ENCODE results near the gene PLXNC1. TPM values are rescaled to one million over a fixed set of nuclear protein-coding genes. Genes with fewer than 3 reads are reported as not detected.
"Not testable (repeated sequence)": the region's sequence is repeated elsewhere in the genome, so short reads cannot be mapped to it uniquely, and the experiment has no call there.

PLXNC1 gene
- total and polyA plus RNA-seq, 5 experiments from 2014 or later: 2.9 to 9.4 (median 4.1) TPM

DNA sequence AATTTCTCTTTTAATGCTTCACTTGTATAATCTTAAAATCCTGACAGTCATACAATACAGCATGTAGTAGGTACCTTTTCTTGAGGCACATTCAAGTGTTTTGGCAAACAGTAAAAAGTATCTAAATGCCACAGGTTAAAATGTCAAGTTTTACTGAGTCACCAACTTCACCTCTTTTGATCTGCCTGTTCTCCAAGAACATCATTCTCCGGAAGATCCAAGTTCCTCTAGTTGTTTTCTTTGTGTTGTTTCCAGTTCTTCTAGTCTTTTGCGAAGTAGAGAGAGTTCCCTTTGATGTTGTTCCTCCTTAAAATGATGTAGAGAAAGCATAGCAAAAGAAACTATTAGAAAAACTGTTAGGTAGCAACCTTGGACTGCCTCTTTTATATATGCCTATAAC is 160.2 kb downstream of the PLXNC1 start:
- Mint-ChIP-seq H3K4me3 (no peak overlapping the region), H3K9me3 (peaks cover 0 to 1% (median 0%) of the 10 kb centered on the region in 9 donors), H3K4me1 (no peaks in the 10 kb centered on the region), H3K27me3 (no peaks in the 10 kb centered on the region), H3K27ac (no peak overlapping the region), H3K36me3 (peaks cover 4 to 56% (median 42%) of the 10 kb centered on the region in 3 donors)
- ATAC-seq (no peak), DNase-seq (no peak)
- POLR2A ChIA-PET: no interaction called here

DNA sequence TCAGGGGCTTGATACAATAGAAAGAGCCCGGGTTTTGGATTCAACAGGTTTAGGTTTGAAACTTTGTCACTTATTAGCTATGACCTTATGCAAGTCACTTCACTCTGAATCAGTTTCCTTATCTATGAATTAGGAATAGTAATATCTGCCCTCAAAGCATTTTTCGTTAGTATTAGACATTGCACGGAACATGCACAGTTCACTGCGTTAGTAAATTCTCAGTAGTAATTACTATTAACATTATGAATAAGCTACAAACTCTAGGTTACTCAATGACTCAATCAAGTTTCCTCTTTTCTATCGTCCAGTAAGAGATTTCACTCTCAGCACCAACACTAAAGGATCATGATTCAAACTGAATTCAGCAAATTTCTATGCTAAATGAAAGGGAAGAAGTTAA is 161.0 kb downstream of the PLXNC1 start:
- peaks cover 3 to 52% (median 39%) of the 10 kb centered on the region in 3 donors for H3K36me3 Mint-ChIP-seq

DNA sequence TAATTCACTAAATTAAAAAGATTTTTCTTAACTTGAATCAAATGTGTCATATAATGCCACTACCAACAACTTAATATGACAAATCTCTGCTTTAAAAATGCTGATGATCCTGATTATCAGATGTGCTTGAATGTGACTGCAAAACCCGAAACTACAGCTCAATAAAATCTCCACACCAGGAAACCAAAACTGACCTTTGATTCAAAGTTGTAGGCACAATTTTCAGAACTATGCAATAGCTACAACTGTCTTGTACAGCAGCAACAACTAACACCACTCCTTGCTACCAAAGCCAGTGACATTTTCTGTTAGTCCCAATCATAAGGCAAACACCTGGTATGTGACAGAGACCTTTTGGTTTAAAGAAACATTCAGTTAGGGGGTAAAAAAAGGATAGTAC is 164.0 kb downstream of the PLXNC1 start:
- ATAC-seq (no peak), DNase-seq (no peak)
- Mint-ChIP-seq H3K9me3 (peaks cover 0 to 18% (median 8%) of the 10 kb centered on the region in 9 donors), H3K4me1 (no peaks in the 10 kb centered on the region), H3K36me3 (peaks cover 10 to 24% (median 20%) of the 10 kb centered on the region in 3 donors), H3K27me3 (no peaks in the 10 kb centered on the region), H3K27ac (no peak overlapping the region), H3K4me3 (no peak overlapping the region)
- POLR2A ChIA-PET: no interaction called here

More for the DNA sequence above, 161.0 kb downstream of the PLXNC1 start:
- no peak for DNase-seq
- H3K4me1 Mint-ChIP-seq: no peaks in the 10 kb centered on the region
- no peak for ATAC-seq
- H3K4me3 Mint-ChIP-seq: no peak overlapping the region
- POLR2A ChIA-PET: no interaction called here
- H3K27me3 Mint-ChIP-seq: no peaks in the 10 kb centered on the region
- peaks cover 0 to 3% (median 0%) of the 10 kb centered on the region in 9 donors for H3K9me3 Mint-ChIP-seq
- no peak overlapping the region for H3K27ac Mint-ChIP-seq

DNA sequence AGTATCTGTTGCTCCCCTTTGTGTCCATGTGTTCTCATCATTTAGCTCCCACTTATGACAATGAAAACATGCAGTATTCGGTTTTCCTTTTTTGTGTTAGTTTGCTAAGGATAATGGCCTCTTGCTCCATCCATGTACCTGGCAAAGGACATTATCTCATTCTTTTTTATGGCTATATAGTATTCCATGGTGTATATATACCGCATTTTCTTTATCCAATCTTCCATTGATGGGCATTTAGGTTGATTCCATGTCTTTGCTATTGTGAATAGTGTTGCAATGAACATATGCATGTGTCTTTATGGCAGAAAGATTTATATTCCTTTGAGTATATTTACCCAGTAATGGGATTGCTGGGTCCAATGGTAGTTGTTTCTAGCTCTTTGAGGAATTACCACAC is 168.2 kb downstream of the PLXNC1 start:
- Mint-ChIP-seq H3K4me1 (peaks cover 0 to 12% (median 0%) of the 10 kb centered on the region in 4 donors), H3K9me3 (peaks cover 0 to 60% (median 45%) of the 10 kb centered on the region in 9 donors), H3K36me3 (peaks cover 21 to 49% (median 45%) of the 10 kb centered on the region in 3 donors)
- H3K27ac Mint-ChIP-seq, H3K4me3 Mint-ChIP-seq, DNase-seq, H3K27me3 Mint-ChIP-seq, ATAC-seq, POLR2A ChIA-PET: not testable (repeated sequence)

DNA sequence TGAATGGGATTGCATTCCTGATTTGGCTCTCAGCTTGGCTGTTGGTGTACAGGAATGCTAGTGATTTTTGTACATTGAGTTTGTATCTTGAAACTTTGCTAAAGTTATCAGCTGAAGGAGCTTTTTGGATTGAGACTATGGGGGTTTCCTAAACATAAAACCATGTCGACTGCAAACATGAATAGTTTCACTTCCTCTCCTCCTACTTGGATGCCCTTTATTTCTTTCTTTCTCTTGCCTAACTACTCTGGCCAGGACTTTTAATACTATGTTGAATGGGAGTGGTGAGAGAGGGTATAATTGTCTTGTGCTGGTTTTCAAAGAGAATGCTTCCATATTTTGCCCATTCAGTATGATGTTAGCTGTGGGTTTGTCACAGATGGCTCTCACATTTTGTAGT is 169.8 kb downstream of the PLXNC1 start:
- POLR2A ChIA-PET: interaction anchor here (0.5 kb wide), 1 partner anchor 13 kb away, joined by 4 read pairs; no protein-coding TSS in a partner anchor
- peaks cover 0 to 12% (median 0%) of the 10 kb centered on the region in 4 donors for H3K4me1 Mint-ChIP-seq
- peaks cover 23 to 52% (median 50%) of the 10 kb centered on the region in 3 donors for H3K36me3 Mint-ChIP-seq
- H3K27ac Mint-ChIP-seq: peak overlapping the region in 1 of 10 donors; percentile 53
- peaks cover 0 to 60% (median 45%) of the 10 kb centered on the region in 9 donors for H3K9me3 Mint-ChIP-seq
- peak overlapping the region in 1 of 10 donors; percentile 17 for H3K4me3 Mint-ChIP-seq
- ATAC-seq: no peak
- no peaks in the 10 kb centered on the region for H3K27me3 Mint-ChIP-seq
- DNase-seq: no peak

DNA sequence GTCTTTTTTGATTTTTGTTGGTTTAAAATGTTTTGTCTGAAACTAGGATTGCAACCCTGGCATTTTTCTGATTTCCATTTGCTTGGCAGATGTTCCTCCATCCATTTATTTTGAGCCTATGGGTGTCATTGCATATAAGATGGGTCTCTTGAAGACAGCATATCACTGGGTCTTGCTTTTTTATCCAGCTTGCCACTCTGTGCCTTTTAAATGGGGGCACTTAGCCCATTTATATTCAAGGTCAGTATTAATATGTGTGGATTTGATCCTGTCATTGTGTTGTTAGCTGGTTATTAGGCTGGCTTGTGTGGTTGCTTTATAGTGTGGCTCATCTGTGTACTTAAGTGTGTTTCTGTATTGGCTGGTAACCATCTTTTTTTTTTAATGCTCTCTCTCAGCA is 171.7 kb downstream of the PLXNC1 start:
- DNase-seq: no peak
- ATAC-seq: no peak
- POLR2A ChIA-PET: no interaction called here
- peaks cover 36 to 69% (median 65%) of the 10 kb centered on the region in 3 donors for H3K36me3 Mint-ChIP-seq
- peak overlapping the region in 1 of 10 donors; percentile 11 for H3K27ac Mint-ChIP-seq
- peak overlapping the region in 1 of 10 donors; percentile 24 for H3K4me3 Mint-ChIP-seq
- peaks cover 0 to 58% (median 45%) of the 10 kb centered on the region in 9 donors for H3K9me3 Mint-ChIP-seq
- H3K4me1 Mint-ChIP-seq: peaks cover 0 to 12% (median 0%) of the 10 kb centered on the region in 4 donors
- H3K27me3 Mint-ChIP-seq: no peaks in the 10 kb centered on the region

DNA sequence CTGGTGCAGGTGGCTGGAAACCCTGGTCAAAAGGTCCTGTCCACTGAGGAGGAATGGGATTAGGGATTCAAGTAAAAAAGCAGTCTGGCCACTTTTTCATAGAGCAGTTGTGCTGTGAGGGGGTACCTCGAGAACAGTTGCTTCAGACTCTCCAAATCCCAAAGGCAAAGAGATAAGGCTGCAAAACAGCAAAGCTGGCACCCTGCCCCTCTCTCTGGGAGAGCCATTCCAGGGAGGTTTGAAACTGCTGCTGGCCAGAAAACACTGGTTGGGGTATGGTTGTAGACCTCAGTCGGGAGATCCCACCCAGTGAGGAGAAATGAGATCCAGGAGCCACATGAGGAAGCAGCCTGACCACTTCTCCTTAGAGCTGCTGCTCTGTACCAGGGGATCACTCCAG is 174.0 kb downstream of the PLXNC1 start:
- Mint-ChIP-seq H3K36me3 (peaks cover 50 to 90% (median 55%) of the 10 kb centered on the region in 3 donors), H3K4me1 (peaks cover 0 to 12% (median 0%) of the 10 kb centered on the region in 4 donors), H3K27me3 (no peaks in the 10 kb centered on the region), H3K4me3 (no peak overlapping the region), H3K9me3 (peaks cover 0 to 49% (median 40%) of the 10 kb centered on the region in 9 donors), H3K27ac (no peak overlapping the region)
- DNase-seq (no peak), ATAC-seq (no peak)
- POLR2A ChIA-PET: no interaction called here

DNA sequence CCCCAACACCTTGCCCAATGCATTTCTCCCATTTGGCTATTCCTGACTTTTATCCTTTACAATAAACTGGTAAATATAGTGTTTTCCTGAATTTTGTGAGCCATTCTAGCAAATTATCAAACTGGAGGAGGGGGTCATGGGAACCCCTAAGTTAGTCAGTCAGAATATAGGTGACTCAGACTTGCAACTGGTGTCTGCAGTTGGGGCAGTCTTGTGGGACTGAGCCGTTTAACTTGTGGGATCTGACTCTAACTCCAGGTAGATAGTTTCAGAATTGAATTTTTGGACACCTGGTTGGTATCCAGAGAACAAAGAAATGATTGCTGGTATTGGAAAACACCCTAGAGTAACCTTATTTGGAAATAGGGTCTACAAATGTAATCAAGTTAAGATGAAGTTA is 177.9 kb downstream of the PLXNC1 start:
- H3K27ac Mint-ChIP-seq: no peak overlapping the region
- ATAC-seq (no peak), DNase-seq (no peak)
- H3K4me3 Mint-ChIP-seq: no peak overlapping the region
- no peaks in the 10 kb centered on the region for H3K27me3 Mint-ChIP-seq
- H3K9me3 Mint-ChIP-seq: peaks cover 0 to 11% (median 5%) of the 10 kb centered on the region in 9 donors
- POLR2A ChIA-PET: no interaction called here
- no peaks in the 10 kb centered on the region for H3K4me1 Mint-ChIP-seq
- peaks cover 25 to 69% (median 62%) of the 10 kb centered on the region in 3 donors for H3K36me3 Mint-ChIP-seq

DNA sequence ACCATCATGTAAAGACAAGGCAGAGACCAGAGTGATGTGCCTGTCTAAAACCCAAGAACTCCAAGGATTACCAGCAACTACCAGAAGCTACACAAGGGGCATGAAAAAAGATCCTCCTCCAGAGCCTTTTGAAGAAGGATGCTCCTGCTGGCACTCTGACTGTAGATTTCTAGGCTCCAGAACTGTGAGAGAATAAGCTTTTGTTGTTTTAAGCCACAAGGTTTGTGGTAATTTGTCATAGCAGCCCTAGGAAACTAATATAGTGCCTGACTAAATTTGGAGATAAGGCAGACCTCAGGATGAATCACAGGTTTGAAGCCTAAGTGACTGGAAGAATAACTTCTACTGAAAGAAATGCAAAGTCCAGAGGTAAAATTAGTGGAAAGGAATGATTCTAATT is 178.3 kb downstream of the PLXNC1 start:
- H3K27me3 Mint-ChIP-seq: no peaks in the 10 kb centered on the region
- H3K9me3 Mint-ChIP-seq: peaks cover 0 to 7% (median 0%) of the 10 kb centered on the region in 9 donors
- H3K4me1 Mint-ChIP-seq: no peaks in the 10 kb centered on the region
- peaks cover 24 to 69% (median 64%) of the 10 kb centered on the region in 3 donors for H3K36me3 Mint-ChIP-seq
- DNase-seq (no peak), ATAC-seq (no peak)
- POLR2A ChIA-PET: no interaction called here
- peak overlapping the region in 1 of 10 donors; percentile 24 for H3K27ac Mint-ChIP-seq
- no peak overlapping the region for H3K4me3 Mint-ChIP-seq

DNA sequence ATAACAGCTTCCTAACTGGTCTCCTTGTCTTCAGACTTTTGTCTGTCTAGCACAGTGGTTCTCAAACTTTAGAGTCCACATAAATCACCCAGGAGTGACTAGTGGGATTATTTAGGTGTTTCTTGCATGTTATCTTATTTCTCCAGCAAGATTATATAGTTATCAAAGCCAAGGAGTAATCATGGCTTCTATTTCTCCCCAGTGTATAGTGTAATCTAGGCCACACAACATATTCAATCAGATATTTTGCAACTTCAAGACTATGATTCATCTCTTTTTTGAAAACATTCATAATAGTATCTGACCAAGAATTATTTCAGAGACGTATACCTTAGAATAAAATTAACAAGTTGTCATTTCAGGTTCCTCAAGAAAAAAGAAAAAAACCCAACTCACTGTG is 179.4 kb downstream of the PLXNC1 start:
- POLR2A ChIA-PET: no interaction called here
- Mint-ChIP-seq H3K36me3 (peaks cover 27 to 65% (median 65%) of the 10 kb centered on the region in 3 donors), H3K4me3 (no peak overlapping the region), H3K27ac (peak overlapping the region in 1 of 10 donors; percentile 39), H3K27me3 (no peaks in the 10 kb centered on the region), H3K4me1 (no peaks in the 10 kb centered on the region), H3K9me3 (peaks cover 0 to 7% (median 0%) of the 10 kb centered on the region in 9 donors)
- no peak for DNase-seq
- ATAC-seq: no peak

DNA sequence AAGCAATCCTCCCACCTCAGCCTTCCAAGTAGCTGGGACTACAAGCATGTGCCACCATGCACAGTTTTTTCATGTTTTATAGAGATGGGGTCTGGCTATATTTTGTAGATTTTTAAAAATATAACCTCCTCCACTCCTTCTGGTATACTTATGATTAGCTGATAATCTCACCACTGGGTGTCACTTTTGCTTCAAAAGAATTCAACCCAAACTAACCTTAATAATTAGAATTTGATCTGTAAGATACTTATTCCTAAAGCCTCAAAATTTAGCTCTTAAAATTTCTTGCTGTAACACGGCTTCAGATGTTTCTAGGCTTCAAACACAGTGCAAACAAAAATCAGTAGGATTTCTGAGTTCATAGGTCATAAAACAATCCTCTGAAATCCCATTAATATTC is 181.0 kb downstream of the PLXNC1 start:
- ATAC-seq (no peak), DNase-seq (no peak)
- H3K4me1 Mint-ChIP-seq: no peaks in the 10 kb centered on the region
- peaks cover 16 to 67% (median 58%) of the 10 kb centered on the region in 3 donors for H3K36me3 Mint-ChIP-seq
- POLR2A ChIA-PET: no interaction called here
- H3K27me3 Mint-ChIP-seq: no peaks in the 10 kb centered on the region
- H3K9me3 Mint-ChIP-seq: peaks cover 0 to 7% (median 0%) of the 10 kb centered on the region in 9 donors
- no peak overlapping the region for H3K4me3 Mint-ChIP-seq
- no peak overlapping the region for H3K27ac Mint-ChIP-seq

DNA sequence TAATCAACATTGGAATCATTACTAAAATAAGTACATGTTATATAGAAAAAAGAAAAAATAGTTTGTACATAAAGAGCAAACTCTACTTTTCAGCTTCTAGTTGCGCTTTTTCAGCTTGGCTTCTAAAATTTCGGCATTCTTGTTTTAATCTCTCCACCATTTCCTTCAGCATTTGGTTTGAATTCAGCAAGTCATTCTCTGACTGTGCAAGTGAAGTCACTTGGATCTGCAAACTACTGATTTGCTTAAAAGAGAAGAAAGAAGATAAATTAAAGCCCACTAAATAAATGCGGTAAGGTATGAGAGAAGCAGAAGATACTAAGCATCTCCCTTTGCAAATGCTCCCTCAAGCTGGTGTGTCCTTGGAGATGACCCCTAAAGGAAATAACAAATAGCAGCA is 185.0 kb downstream of the PLXNC1 start:
- peaks cover 8 to 41% (median 21%) of the 10 kb centered on the region in 3 donors for H3K36me3 Mint-ChIP-seq
- H3K27ac Mint-ChIP-seq: no peak overlapping the region
- DNase-seq: no peak
- no peaks in the 10 kb centered on the region for H3K4me1 Mint-ChIP-seq
- POLR2A ChIA-PET: no interaction called here
- H3K9me3 Mint-ChIP-seq: no peaks in the 10 kb centered on the region
- no peak for ATAC-seq
- H3K27me3 Mint-ChIP-seq: no peaks in the 10 kb centered on the region
- no peak overlapping the region for H3K4me3 Mint-ChIP-seq

DNA sequence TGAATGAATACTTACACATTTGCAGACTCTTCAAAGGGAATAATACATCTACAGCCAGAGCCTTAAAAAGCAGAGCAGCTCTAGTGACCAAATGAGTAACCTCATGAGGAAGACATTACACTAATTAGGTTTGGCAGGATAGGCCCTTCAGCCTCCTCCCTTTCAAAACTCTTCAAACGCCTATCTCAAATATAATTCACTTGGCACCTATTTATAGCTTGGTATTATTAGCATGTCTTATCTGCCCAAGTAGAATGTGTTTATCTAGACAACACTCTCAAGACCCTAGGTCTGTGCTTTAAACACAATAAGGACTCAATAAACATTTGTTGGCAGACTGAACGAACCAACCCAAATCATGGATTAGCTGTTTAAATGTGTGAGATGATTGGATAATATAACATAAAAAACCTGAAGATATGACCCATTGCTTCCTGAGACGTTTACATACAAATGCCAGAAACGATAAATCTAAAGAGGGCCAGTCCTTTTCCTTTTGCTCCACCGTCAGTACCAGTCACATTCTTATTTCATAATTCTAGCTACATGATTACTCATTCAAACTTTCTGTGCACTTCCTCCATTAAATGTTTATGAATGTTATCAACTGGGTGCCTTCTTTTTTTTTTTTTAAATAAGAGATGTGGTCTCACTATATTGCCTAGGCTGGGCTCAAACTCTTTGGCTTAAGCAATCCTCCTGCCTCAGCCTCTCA is 188.0 kb downstream of the PLXNC1 start:
- Mint-ChIP-seq H3K4me1 (no peaks in the 10 kb centered on the region), H3K36me3 (peaks cover 13 to 21% (median 19%) of the 10 kb centered on the region in 3 donors), H3K4me3 (no peak overlapping the region), H3K27ac (no peak overlapping the region), H3K27me3 (no peaks in the 10 kb centered on the region), H3K9me3 (no peaks in the 10 kb centered on the region)
- ATAC-seq (no peak), DNase-seq (no peak)
- POLR2A ChIA-PET: no interaction called here
